ENCODE results near the gene C11orf21.

C11orf21 gene

DNA sequence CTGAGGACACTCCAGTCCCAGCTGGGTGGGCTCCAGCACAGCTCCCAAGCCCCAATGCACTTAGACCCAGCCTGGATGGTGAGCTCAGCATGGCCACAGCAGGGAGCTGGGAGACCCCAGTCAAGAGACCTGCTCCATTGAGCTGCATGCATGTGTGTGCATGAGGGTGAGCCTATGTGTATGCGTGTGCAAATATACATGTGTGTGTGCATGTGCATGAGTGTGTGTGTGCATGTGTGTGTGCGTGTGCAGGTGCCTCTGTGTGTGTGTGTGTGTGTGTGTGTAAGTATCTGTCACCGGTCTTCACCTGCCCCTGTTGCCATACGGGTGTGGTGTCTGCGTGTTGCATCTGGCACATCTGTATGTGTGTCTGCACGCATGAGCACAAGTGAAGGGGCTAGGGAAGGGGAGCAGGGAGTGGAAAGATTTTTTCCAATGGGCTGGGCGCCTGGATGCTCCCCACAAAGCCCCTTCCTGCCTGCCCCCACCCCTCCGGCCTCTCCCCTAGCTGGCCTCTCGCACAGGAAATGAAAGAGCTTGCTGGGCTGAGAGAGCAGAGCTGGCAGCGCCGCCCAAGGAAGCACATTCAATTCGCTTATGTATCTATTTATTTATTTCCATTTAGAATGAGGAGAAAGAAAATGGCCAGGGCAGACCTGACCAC lies 4.2 kb upstream of the C11orf21 start:
- Histone ChIP-seq H2AFZ (ENCODE audit: low read depth, low read length, severe bottlenecking) (no peak overlapping the region), H3F3A (ENCODE audit: insufficient read depth) (no peaks in the 10 kb centered on the region), H3K4me2 (ENCODE audit: low read depth, low read length, poor library complexity, severe bottlenecking) (no peak overlapping the region), H4K20me1 (ENCODE audit: low read depth, low read length) (no peaks in the 10 kb centered on the region), H3K4me3 (ENCODE audit: insufficient read depth, low read length, poor library complexity, severe bottlenecking) (no peak overlapping the region), H3K27ac (ENCODE audit: low read depth, low read length) (no peak overlapping the region), H3K79me2 (ENCODE audit: insufficient read depth, low read length) (no peaks in the 10 kb centered on the region), H3K9ac (ENCODE audit: low read length) (no peak overlapping the region), H3K9me2 (replicated peaks; ENCODE audit: insufficient read depth, low read length) (no peaks in the 10 kb centered on the region), H3K9me3 (ENCODE audit: insufficient read depth, low read length) (no peaks in the 10 kb centered on the region), H3K36me3 (ENCODE audit: low read length) (no peaks in the 10 kb centered on the region), H3K27me3 (ENCODE audit: low read length) (no peaks in the 10 kb centered on the region)
- TF ChIP-seq, protein P1, sequence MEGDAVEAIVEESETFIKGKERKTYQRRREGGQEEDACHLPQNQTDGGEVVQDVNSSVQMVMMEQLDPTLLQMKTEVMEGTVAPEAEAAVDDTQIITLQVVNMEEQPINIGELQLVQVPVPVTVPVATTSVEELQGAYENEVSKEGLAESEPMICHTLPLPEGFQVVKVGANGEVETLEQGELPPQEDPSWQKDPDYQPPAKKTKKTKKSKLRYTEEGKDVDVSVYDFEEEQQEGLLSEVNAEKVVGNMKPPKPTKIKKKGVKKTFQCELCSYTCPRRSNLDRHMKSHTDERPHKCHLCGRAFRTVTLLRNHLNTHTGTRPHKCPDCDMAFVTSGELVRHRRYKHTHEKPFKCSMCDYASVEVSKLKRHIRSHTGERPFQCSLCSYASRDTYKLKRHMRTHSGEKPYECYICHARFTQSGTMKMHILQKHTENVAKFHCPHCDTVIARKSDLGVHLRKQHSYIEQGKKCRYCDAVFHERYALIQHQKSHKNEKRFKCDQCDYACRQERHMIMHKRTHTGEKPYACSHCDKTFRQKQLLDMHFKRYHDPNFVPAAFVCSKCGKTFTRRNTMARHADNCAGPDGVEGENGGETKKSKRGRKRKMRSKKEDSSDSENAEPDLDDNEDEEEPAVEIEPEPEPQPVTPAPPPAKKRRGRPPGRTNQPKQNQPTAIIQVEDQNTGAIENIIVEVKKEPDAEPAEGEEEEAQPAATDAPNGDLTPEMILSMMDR (IDR thresholded peaks at IDR 0.05; ENCODE audit: insufficient read depth, low read length, poor library complexity, severe bottlenecking): no peak
- TF ChIP-seq EZH2phosphoT487 (conservative IDR thresholded peaks at IDR 0.05; ENCODE audit: low read length): no peak

DNA sequence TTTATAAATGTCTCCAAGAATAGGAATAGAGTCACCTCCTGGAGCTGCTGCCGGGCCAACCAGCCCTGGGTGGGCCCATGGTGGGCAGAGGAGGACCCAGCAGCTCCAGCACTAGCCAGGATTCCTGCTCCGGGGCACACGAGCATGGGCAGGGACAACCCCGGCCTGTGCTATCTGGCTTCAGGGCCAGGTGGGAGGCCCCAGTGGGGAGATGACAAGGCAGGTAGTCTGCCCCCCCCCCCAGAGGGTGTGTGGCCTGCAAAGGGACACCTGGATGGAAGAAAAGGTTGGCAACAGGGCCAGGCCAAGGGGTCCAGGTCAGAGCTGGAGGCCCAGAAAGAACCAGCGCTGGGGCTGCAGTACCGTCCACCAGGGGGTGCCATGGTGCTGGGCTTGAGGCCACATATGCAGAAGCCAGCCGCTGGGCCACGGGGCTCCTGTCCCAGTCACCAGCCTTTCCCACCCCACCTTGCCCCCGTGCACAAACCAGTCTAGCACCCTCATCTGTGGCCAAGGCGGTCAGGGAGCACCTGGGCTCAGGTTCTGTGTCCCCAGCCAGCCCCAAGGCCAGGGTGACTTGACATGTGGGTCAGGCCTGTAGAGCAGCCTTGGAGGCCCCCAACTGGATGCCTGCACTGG lies 3.5 kb upstream of the C11orf21 start:
- Histone ChIP-seq H3K9me3 (ENCODE audit: insufficient read depth, low read length) (no peaks in the 10 kb centered on the region), H3K9me2 (replicated peaks; ENCODE audit: insufficient read depth, low read length) (no peaks in the 10 kb centered on the region), H3K27me3 (ENCODE audit: low read length) (no peaks in the 10 kb centered on the region), H3K79me2 (ENCODE audit: insufficient read depth, low read length) (no peaks in the 10 kb centered on the region), H3F3A (ENCODE audit: insufficient read depth) (no peaks in the 10 kb centered on the region), H2AFZ (ENCODE audit: low read depth, low read length, severe bottlenecking) (no peak overlapping the region), H3K4me2 (ENCODE audit: low read depth, low read length, poor library complexity, severe bottlenecking) (no peak overlapping the region), H3K27ac (ENCODE audit: low read depth, low read length) (no peak overlapping the region), H3K9ac (ENCODE audit: low read length) (no peak overlapping the region), H3K36me3 (ENCODE audit: low read length) (no peaks in the 10 kb centered on the region), H3K4me3 (ENCODE audit: insufficient read depth, low read length, poor library complexity, severe bottlenecking) (no peak overlapping the region), H4K20me1 (ENCODE audit: low read depth, low read length) (no peaks in the 10 kb centered on the region)
- no peak for TF ChIP-seq EZH2phosphoT487 (conservative IDR thresholded peaks at IDR 0.05; ENCODE audit: low read length)
- TF ChIP-seq, protein P1 (IDR thresholded peaks at IDR 0.05; ENCODE audit: insufficient read depth, low read length, poor library complexity, severe bottlenecking): peak; percentile 93

DNA sequence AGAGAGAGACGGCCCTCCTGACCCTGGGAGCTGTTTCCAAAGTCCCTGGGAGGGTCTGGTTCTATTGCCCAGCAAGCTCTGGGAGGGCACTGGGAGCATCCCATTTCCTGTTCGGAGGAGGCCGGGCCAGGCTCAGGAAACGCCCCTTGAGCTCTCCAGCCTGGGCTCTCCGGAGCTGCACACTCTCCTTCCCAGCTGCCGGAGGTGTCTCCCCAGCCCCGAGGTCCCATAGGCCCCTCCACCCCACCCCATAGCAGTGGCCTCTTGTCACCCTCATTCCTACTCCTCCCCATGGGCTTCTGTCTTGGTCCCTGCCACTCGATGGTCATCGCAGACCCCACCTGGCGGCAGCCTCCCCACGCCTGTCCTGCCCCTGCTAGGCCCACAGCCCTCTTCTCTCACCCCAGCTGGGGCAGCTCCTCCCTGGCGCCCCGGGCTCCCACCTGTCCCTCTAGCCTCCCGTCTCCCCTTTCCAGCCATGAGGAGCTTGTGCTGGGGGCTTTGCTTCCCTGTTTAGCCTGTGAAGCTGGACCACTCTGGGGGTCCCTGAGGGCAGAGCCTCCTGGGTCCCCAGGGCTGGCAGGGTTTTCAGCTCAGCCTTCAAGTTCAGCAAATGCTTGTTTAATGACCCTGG lies 2.9 kb upstream of the C11orf21 start:
- Histone ChIP-seq H3K4me2 (ENCODE audit: low read depth, low read length, poor library complexity, severe bottlenecking) (no peak overlapping the region), H2AFZ (ENCODE audit: low read depth, low read length, severe bottlenecking) (no peak overlapping the region), H3K27me3 (ENCODE audit: low read length) (no peaks in the 10 kb centered on the region), H3K9ac (ENCODE audit: low read length) (no peak overlapping the region), H3K79me2 (ENCODE audit: insufficient read depth, low read length) (no peaks in the 10 kb centered on the region), H3K9me2 (replicated peaks; ENCODE audit: insufficient read depth, low read length) (no peaks in the 10 kb centered on the region), H4K20me1 (ENCODE audit: low read depth, low read length) (no peaks in the 10 kb centered on the region), H3K27ac (ENCODE audit: low read depth, low read length) (no peak overlapping the region), H3K9me3 (ENCODE audit: insufficient read depth, low read length) (no peaks in the 10 kb centered on the region), H3F3A (ENCODE audit: insufficient read depth) (no peaks in the 10 kb centered on the region), H3K4me3 (ENCODE audit: insufficient read depth, low read length, poor library complexity, severe bottlenecking) (no peak overlapping the region), H3K36me3 (ENCODE audit: low read length) (no peaks in the 10 kb centered on the region)
- TF ChIP-seq, protein P1 (IDR thresholded peaks at IDR 0.05; ENCODE audit: insufficient read depth, low read length, poor library complexity, severe bottlenecking): no peak
- TF ChIP-seq EZH2phosphoT487 (conservative IDR thresholded peaks at IDR 0.05; ENCODE audit: low read length): no peak
